Calu3 (cell line): Measurements from ENCODE around the gene PRKCA. TPM values are rescaled to one million over a fixed set of nuclear protein-coding genes. Genes with fewer than 3 reads are reported as not detected.

Experiments used
- BruUV-seq: library from RNA; stranded (reverse); fragments of 400-500 nt; replicated peaks from 2 replicates; lab custom pipeline; 2021; lab: Mats Ljungman, UMichigan
- CTCF ChIA-PET: fragments of 300-600 bp; sonication (Branson Sonifier 250); formaldehyde crosslinking; loops from one replicate; lab custom pipeline; 2022; ENCODE audit warnings: antibody characterized with exemption; lab: Charles Lee
- DNase-seq: peaks from one replicate; pipeline ENCODE4 v3.0.0; 2022
- H3K27ac Mint-ChIP-seq: one replicate; pipeline ENCODE4 v1.8.0; 2022; ENCODE audit warnings: mixed read lengths; ENCODE audit not compliant: unreplicated experiment
- H3K27me3 Mint-ChIP-seq: one replicate; pipeline ENCODE4 v1.8.0; 2022; ENCODE audit warnings: mixed read lengths; ENCODE audit not compliant: unreplicated experiment
- H3K36me3 Mint-ChIP-seq: one replicate; pipeline ENCODE4 v1.8.0; 2022; ENCODE audit warnings: mild to moderate bottlenecking, moderate library complexity, mixed read lengths; ENCODE audit not compliant: insufficient read depth, unreplicated experiment
- H3K4me1 Mint-ChIP-seq: one replicate; pipeline ENCODE4 v1.8.0; 2022; ENCODE audit warnings: mild to moderate bottlenecking, low read depth, mixed read lengths; ENCODE audit not compliant: unreplicated experiment
- H3K4me3 Mint-ChIP-seq: one replicate; pipeline ENCODE4 v1.8.0; 2022; ENCODE audit warnings: mild to moderate bottlenecking, low read depth, moderate library complexity, mixed read lengths; ENCODE audit not compliant: unreplicated experiment
- H3K9me3 Mint-ChIP-seq: one replicate; pipeline ENCODE4 v1.8.0; 2022; ENCODE audit warnings: low read depth, mixed read lengths; ENCODE audit not compliant: unreplicated experiment
- intact Hi-C: fragments of 100-400 bp; cut with micrococcal nuclease; formaldehyde crosslinking; loops from one replicate; pipeline ENCODE4 v1.10.0; 2022; ENCODE audit not compliant: unreplicated experiment
- total RNA-seq: library from RNA; stranded (reverse); gene quantifications from 2 replicates; pipeline ENCODE4 v1.2.3, GENCODE V29; 2022
- TF ChIP-seq, protein P1 (sequence below): fragments of 200-600 bp; IDR thresholded peaks from one replicate; pipeline ENCODE4 v1.8.0; 2022; ENCODE audit warnings: antibody characterized with exemption; ENCODE audit not compliant: unreplicated experiment

Gene PRKCA
- total RNA-seq, 1 experiment from 2014 or later = 126 TPM

DNA sequence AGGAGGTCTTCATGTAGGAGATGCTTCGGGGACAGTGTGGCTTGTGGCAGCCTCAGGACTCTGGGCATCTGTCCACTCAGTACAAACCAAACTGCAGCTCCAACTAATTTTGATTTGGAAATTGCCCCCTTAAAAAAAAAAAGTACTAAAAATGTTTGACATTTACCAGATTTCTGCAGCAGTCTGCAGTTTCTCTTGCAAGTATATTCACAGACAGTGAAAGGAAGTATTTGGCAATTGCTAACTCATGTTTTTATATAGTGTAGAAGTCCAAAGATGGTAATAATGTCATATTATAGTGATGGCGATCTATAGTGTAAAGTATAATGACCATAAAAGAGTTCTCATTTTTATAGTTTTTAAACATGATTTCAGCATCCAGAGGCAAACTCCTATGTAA, 218.6 kb downstream of the PRKCA start:
- H3K9me3 Mint-ChIP-seq = no peaks in the 10 kb centered on the region
- peaks cover 7% of the 10 kb centered on the region for H3K36me3 Mint-ChIP-seq
- H3K4me1 Mint-ChIP-seq = peaks cover 25% of the 10 kb centered on the region
- intact Hi-C loops = no loop called here
- BruUV-seq = no TSS peak
- CTCF ChIA-PET = no interaction called here
- H3K4me3 Mint-ChIP-seq = no peak overlapping the region
- DNase-seq = no peak
- H3K27ac Mint-ChIP-seq = no peak overlapping the region
- TF ChIP-seq, protein P1, sequence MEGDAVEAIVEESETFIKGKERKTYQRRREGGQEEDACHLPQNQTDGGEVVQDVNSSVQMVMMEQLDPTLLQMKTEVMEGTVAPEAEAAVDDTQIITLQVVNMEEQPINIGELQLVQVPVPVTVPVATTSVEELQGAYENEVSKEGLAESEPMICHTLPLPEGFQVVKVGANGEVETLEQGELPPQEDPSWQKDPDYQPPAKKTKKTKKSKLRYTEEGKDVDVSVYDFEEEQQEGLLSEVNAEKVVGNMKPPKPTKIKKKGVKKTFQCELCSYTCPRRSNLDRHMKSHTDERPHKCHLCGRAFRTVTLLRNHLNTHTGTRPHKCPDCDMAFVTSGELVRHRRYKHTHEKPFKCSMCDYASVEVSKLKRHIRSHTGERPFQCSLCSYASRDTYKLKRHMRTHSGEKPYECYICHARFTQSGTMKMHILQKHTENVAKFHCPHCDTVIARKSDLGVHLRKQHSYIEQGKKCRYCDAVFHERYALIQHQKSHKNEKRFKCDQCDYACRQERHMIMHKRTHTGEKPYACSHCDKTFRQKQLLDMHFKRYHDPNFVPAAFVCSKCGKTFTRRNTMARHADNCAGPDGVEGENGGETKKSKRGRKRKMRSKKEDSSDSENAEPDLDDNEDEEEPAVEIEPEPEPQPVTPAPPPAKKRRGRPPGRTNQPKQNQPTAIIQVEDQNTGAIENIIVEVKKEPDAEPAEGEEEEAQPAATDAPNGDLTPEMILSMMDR = no peak
- H3K27me3 Mint-ChIP-seq = no peaks in the 10 kb centered on the region

DNA sequence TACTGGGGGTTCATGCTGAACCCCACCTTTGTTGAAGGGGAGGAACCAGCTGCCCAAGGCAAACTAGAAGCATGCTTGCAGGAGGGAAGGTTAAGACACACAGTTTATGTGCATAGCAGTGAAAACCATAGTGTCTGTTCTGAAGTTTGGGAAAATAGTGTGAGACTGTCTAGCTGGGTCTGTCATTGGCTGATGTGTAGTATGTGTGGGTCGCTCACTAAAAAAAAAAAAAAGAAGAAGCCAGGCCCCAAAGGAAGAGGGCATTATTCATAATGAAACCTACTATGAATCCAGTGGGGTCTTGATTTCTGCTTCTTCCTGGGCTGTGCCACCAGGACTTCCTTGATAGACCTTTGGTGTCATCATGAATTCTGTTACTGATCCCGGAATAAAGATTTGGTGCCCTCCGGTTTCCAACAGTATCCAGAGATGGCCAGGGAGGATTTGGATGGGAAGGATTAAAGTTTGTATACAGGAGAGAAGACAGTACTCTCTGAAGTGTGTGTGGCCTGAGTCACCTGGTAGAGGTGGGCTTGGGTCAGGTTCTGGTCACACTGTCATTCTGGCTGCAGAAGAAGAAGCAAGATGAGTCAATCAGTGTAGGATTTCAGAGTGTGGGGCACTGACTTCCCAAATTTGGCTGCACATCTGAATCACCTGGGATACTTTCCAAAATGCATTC, 220.3 kb downstream of the PRKCA start:
- H3K36me3 Mint-ChIP-seq = no peaks in the 10 kb centered on the region
- H3K4me1 Mint-ChIP-seq = peaks cover 18% of the 10 kb centered on the region
- BruUV-seq = no TSS peak
- no peaks in the 10 kb centered on the region for H3K27me3 Mint-ChIP-seq
- no peaks in the 10 kb centered on the region for H3K9me3 Mint-ChIP-seq
- CTCF ChIA-PET = interaction anchor here (0.5 to 0.7 kb wide), 2 partner anchors 85 to 131 kb away, joined by 4 to 6 read pairs; no protein-coding TSS in a partner anchor
- TF ChIP-seq, protein P1 = no peak
- intact Hi-C loops = no loop called here
- no peak for DNase-seq
- H3K27ac Mint-ChIP-seq = no peak overlapping the region
- H3K4me3 Mint-ChIP-seq = no peak overlapping the region

DNA sequence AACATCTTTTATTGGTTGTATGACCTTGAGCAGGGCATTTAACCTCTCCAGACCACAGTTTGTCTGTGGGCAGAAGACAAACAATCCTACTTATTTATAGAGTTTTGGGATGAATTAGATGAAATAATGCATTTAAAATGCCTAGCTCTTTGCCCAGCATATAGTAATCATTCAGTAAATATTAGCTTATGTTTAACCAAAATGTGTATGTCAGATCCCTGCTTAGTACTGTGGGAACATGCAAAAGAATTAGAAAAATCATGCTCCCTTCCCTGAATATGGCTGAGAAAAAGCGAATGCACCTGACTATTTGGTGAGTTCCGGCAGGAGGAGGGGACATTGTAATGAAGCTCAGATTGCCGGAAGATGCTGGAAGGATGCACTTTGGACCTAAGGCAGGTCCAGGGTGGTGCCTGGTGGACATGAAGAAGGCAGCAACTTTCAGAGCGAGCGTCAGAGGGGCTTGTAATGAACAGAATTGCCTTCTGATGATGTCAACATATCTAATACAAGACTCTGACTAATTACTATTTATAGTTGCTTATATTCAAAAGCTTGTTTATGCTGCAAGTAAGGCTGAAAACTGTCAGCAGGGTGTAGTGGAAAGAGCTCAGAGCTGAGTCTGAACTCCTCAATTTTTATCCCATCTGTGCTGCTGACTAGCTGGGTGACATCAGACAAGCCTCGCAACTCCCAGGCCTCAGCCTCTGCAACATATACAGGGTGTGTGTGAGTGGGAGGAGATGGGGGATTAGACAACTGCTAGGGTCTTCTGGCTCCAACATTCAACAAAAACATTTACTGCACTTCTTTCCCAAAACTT, 221.2 kb downstream of the PRKCA start:
- TF ChIP-seq, protein P1 = no peak
- no peaks in the 10 kb centered on the region for H3K27me3 Mint-ChIP-seq
- no peak for DNase-seq
- H3K9me3 Mint-ChIP-seq = no peaks in the 10 kb centered on the region
- no TSS peak for BruUV-seq
- H3K36me3 Mint-ChIP-seq = peaks cover 4% of the 10 kb centered on the region
- CTCF ChIA-PET = no interaction called here
- H3K4me1 Mint-ChIP-seq = peaks cover 17% of the 10 kb centered on the region
- no peak overlapping the region for H3K4me3 Mint-ChIP-seq
- intact Hi-C loops = no loop called here
- no peak overlapping the region for H3K27ac Mint-ChIP-seq

DNA sequence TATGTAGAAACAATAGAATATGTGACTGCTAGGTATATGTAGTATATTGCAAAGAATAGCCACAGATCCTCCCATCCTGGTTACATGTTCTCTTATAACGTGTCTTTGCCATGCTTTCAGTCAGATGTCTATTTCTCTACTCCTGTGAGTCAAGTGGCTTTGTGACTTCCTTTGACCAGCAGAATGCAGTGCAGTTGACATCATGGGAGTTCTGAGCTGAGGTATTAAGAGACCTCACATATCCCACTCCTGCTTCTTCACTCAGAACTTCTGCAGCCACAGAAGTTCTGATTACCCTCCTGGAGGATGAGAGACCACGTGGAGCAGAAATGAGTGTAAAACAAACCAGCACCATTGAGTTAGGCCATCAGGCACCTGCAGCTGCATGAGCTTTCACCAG, 222.5 kb downstream of the PRKCA start:
- Mint-ChIP-seq H3K27ac (no peak overlapping the region), H3K36me3 (peaks cover 4% of the 10 kb centered on the region), H3K9me3 (no peaks in the 10 kb centered on the region), H3K27me3 (no peaks in the 10 kb centered on the region), H3K4me1 (peaks cover 17% of the 10 kb centered on the region), H3K4me3 (no peak overlapping the region)
- intact Hi-C loops = no loop called here
- CTCF ChIA-PET = no interaction called here
- DNase-seq = no peak
- TF ChIP-seq, protein P1 = no peak
- BruUV-seq = no TSS peak
